T-helper 2 cell treated with Interferon-gamma antibody and Interleukin-4, amounts not matched to agents 5 μg/mL and 100 μg/mL, for 36 hours (primary cell): ENCODE results near the gene MEI1.
"Not testable (repeated sequence)": the region's sequence is repeated elsewhere in the genome, so short reads cannot be mapped to it uniquely, and the experiment has no call there.

ENCODE experiments used
- DNase-seq: peaks from one replicate; pipeline ENCODE4 v3.0.0; 2021; ENCODE audit warnings: low spot score
- H3K27ac Mint-ChIP-seq: one replicate; pipeline ENCODE4 v1.8.0; 2021; ENCODE audit warnings: mild to moderate bottlenecking, mixed read lengths
- H3K27me3 Mint-ChIP-seq: one replicate; pipeline ENCODE4 v1.8.0; 2021; ENCODE audit warnings: low read depth, mixed read lengths
- H3K36me3 Mint-ChIP-seq: one replicate; pipeline ENCODE4 v1.8.0; 2021; ENCODE audit warnings: low read depth, mixed read lengths
- H3K4me1 Mint-ChIP-seq: one replicate; pipeline ENCODE4 v1.8.0; 2021; ENCODE audit warnings: low read depth, mixed read lengths
- H3K4me3 Mint-ChIP-seq: one replicate; pipeline ENCODE4 v1.8.0; 2022; ENCODE audit warnings: mild to moderate bottlenecking, moderate library complexity, mixed read lengths
- H3K9me3 Mint-ChIP-seq: one replicate; pipeline ENCODE4 v1.8.0; 2021; ENCODE audit warnings: mixed read lengths

The MEI1 gene

DNA sequence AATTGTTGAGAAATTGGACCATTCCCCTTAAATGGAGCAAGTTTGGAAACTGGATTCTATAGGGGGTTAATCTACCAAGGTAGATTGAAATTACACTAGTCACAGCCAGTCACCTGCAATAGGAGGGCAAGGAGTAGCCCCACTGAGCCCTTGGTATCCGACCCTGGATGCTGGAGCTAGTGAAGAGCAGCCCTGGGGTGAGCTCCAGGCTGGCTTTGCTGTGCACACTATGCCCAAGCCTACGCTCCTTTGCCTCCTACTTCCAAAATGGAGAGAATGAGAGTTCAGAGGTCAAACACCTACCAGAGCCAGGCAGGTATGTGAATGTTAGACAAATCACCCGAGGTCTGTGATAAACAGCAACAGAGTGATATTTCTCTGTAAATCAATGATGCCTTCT lies 34.4 kb upstream of the MEI1 start:
- H3K36me3 Mint-ChIP-seq, result peaks cover 45% of the 10 kb centered on the region
- peak overlapping the region; percentile 15 for H3K27ac Mint-ChIP-seq
- H3K9me3 Mint-ChIP-seq, result no peaks in the 10 kb centered on the region
- no peak overlapping the region for H3K4me3 Mint-ChIP-seq
- H3K4me1 Mint-ChIP-seq, result peaks cover 6% of the 10 kb centered on the region
- no peaks in the 10 kb centered on the region for H3K27me3 Mint-ChIP-seq
- DNase-seq, result no peak

GRCh38 chr22:41668971-41669911 lies 30.1 kb upstream of the MEI1 start:
- peak overlapping the region; percentile 26 for H3K27ac Mint-ChIP-seq
- H3K27me3 Mint-ChIP-seq, result no peaks in the 10 kb centered on the region
- peaks cover 31% of the 10 kb centered on the region for H3K36me3 Mint-ChIP-seq
- H3K4me1 Mint-ChIP-seq, result peaks cover 6% of the 10 kb centered on the region
- H3K4me3 Mint-ChIP-seq, result no peak overlapping the region
- DNase-seq, result no peak
- no peaks in the 10 kb centered on the region for H3K9me3 Mint-ChIP-seq

GRCh38 chr22:41672096-41672495 lies 27.2 kb upstream of the MEI1 start:
- DNase-seq, H3K27me3 Mint-ChIP-seq, H3K4me3 Mint-ChIP-seq, H3K4me1 Mint-ChIP-seq, H3K27ac Mint-ChIP-seq, H3K9me3 Mint-ChIP-seq: not testable (repeated sequence)
- H3K36me3 Mint-ChIP-seq, result peaks cover 40% of the 10 kb centered on the region

- no peak for DNase-seq
- H3K27ac Mint-ChIP-seq, result no peak overlapping the region
- no peaks in the 10 kb centered on the region for H3K9me3 Mint-ChIP-seq
- H3K4me1 Mint-ChIP-seq, result no peaks in the 10 kb centered on the region
- peaks cover 44% of the 10 kb centered on the region for H3K36me3 Mint-ChIP-seq
- H3K4me3 Mint-ChIP-seq, result no peak overlapping the region
- no peaks in the 10 kb centered on the region for H3K27me3 Mint-ChIP-seq
Measured at GRCh38 chr22:41672780-41673509, 26.4 kb upstream of the MEI1 start.

DNA sequence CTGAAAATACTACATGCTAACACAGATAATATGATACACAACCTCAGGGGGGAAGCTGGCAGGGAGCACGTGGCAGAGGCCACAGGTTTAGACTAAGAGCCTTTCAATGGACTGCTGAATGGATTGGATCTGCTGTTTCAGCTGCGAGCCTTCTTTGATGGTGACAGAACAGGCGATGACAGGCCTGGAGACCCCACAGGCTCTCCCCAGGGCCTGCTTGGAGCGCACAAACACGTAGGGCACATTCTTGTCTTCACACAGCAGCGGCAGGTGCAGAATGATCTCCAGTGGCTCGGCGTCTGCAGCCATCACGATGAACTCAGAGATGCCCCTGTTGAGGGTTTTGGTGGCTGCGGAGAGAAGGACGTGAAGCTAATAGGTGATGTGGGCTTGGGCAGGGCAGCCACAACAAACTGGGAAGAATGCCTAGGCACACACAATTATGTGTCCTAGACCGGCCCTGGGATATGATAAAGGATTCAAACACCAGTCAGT lies 24.4 kb upstream of the MEI1 start:
- Mint-ChIP-seq H3K9me3 (no peaks in the 10 kb centered on the region), H3K4me3 (no peak overlapping the region), H3K36me3 (peaks cover 46% of the 10 kb centered on the region), H3K27me3 (no peaks in the 10 kb centered on the region), H3K4me1 (no peaks in the 10 kb centered on the region), H3K27ac (no peak overlapping the region)
- no peak for DNase-seq

DNA sequence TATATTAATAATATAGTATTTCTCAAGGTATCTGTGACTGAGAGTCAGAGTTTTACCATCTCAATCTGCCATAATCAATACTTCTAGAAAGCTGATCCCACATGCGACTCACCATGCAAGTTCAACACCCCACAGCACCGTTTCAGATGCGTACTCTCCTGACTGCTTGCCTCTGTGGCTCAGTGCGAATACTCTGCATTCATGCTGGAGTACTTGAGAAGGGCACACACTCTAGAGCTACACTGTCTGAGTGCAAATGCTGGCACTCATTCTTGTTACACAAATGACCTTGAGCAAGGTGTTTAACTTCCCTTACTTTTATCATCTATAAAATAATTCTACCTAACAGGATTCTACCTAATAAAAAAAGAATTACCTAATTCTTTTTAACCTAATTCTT lies 23.2 kb upstream of the MEI1 start:
- peaks cover 2% of the 10 kb centered on the region for H3K4me1 Mint-ChIP-seq
- H3K4me3 Mint-ChIP-seq, result no peak overlapping the region
- DNase-seq, result no peak
- no peaks in the 10 kb centered on the region for H3K27me3 Mint-ChIP-seq
- H3K36me3 Mint-ChIP-seq, result peaks cover 47% of the 10 kb centered on the region
- no peak overlapping the region for H3K27ac Mint-ChIP-seq
- H3K9me3 Mint-ChIP-seq, result no peaks in the 10 kb centered on the region

- Mint-ChIP-seq H3K36me3 (peaks cover 23% of the 10 kb centered on the region), H3K4me3 (peak overlapping the region; percentile 99), H3K27me3 (no peaks in the 10 kb centered on the region), H3K9me3 (no peaks in the 10 kb centered on the region), H3K4me1 (peaks cover 9% of the 10 kb centered on the region), H3K27ac (peak overlapping the region; percentile 98)
- no peak for DNase-seq
Measured at GRCh38 chr22:41681616-41682015, 17.7 kb upstream of the MEI1 start.

DNA sequence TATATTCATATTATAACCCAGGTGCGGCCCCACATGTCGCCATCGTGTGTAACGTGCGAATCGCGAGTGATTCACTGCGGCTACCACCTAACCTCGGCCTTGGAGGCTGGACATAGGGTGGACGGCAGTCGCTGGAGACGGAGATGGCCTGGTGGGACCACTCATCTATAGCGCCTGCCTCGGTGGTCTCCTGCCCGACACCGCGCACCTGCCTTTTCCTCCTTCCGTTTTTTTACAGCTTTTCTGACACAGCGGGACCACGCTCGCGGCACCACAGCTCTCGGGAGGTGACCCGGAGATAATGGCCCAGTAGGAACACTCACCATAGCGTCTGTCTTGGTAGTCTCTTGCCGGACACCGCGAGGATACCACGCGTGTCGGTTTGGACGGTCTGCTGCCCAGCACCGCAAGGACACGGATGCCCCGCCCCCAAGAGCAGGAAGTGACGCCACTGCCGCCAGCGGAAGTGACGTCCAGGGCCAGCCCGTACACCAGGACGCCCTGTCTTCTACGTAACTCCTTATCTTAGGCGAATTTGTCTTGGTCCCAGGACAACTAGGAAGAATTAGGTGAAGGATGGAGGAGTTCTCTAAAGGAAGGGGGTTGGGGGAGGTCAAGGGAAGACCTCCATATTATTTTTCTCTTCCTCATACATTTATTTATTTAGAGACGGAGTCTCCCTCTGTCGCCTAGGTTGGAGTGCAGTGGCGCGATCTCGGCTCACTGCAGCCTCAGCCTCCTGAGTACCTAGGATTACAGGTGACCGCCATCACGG lies 17.1 kb upstream of the MEI1 start:
- Mint-ChIP-seq H3K4me1 (peaks cover 10% of the 10 kb centered on the region), H3K9me3 (no peaks in the 10 kb centered on the region), H3K27me3 (no peaks in the 10 kb centered on the region), H3K27ac (peak overlapping the region; percentile 98), H3K36me3 (peaks cover 20% of the 10 kb centered on the region), H3K4me3 (peak overlapping the region; percentile 99)
- DNase-seq, result peak; percentile 81

- Mint-ChIP-seq H3K4me1 (peaks cover 18% of the 10 kb centered on the region), H3K36me3 (peaks cover 17% of the 10 kb centered on the region), H3K27ac (peak overlapping the region; percentile 98), H3K9me3 (no peaks in the 10 kb centered on the region), H3K27me3 (no peaks in the 10 kb centered on the region), H3K4me3 (peak overlapping the region; percentile 99)
- no peak for DNase-seq
Measured at GRCh38 chr22:41683052-41683451, 16.3 kb upstream of the MEI1 start.

- Mint-ChIP-seq H3K27me3 (no peaks in the 10 kb centered on the region), H3K36me3 (peaks cover 13% of the 10 kb centered on the region), H3K4me1 (peaks cover 19% of the 10 kb centered on the region), H3K9me3 (no peaks in the 10 kb centered on the region), H3K4me3 (no peak overlapping the region), H3K27ac (peak overlapping the region; percentile 98)
- no peak for DNase-seq
Measured at GRCh38 chr22:41683616-41684015, 15.7 kb upstream of the MEI1 start.

GRCh38 chr22:41684194-41684593 lies 15.1 kb upstream of the MEI1 start:
- Mint-ChIP-seq H3K9me3 (no peaks in the 10 kb centered on the region), H3K4me3 (no peak overlapping the region), H3K4me1 (peaks cover 19% of the 10 kb centered on the region), H3K27ac (peak overlapping the region; percentile 79), H3K36me3 (peaks cover 14% of the 10 kb centered on the region), H3K27me3 (no peaks in the 10 kb centered on the region)
- no peak for DNase-seq

- not testable (repeated sequence) for DNase-seq, H3K9me3 Mint-ChIP-seq, H3K36me3 Mint-ChIP-seq, H3K27me3 Mint-ChIP-seq
- peak overlapping the region; percentile 93 for H3K4me3 Mint-ChIP-seq
- H3K27ac Mint-ChIP-seq, result peak overlapping the region; percentile 96
- peaks cover 22% of the 10 kb centered on the region for H3K4me1 Mint-ChIP-seq
Measured at GRCh38 chr22:41686890-41687289, 12.4 kb upstream of the MEI1 start.

DNA sequence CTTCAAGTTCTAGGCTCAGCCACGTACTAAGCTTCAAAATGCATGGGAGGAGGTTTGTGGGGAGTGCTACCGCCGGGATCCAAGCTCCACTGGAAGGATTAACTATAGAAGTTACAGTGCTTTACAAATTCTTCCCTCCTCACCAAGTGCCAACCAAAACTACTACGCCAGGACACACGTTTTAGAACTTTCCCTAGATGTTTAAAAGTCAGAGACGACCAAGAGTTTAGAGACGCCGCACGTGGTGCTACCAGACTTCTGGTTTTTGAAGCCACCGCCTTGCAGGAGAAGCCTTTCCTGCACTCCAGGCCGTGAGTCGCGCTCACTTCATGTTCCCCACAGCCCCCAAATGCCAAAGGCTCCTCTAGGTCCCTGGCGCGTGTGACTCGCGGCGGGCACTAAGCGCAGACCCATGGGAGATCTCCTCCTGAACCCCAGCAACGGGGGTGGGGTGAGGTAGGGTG lies 11.4 kb upstream of the MEI1 start:
- H3K4me3 Mint-ChIP-seq, result peak overlapping the region; percentile 93
- peaks cover 3% of the 10 kb centered on the region for H3K36me3 Mint-ChIP-seq
- H3K27me3 Mint-ChIP-seq, result no peaks in the 10 kb centered on the region
- H3K9me3 Mint-ChIP-seq, result no peaks in the 10 kb centered on the region
- no peak for DNase-seq
- peak overlapping the region; percentile 96 for H3K27ac Mint-ChIP-seq
- peaks cover 18% of the 10 kb centered on the region for H3K4me1 Mint-ChIP-seq
